HEK293T (cell line): Measurements from ENCODE around the gene YY1.
"Not testable (repeated sequence)": the region's sequence is repeated elsewhere in the genome, so short reads cannot be mapped to it uniquely, and the experiment has no call there.

Experiments
- ARNT ChIP-seq: fragments of 450-650 bp; IDR thresholded peaks from 2 replicates; pipeline ENCODE4 v1.6.1; 2017; ENCODE audit warnings: mild to moderate bottlenecking
- BHLHE40 ChIP-seq: fragments of 450-650 bp; IDR thresholded peaks from 2 replicates; pipeline ENCODE4 v1.6.1; 2016; ENCODE audit warnings: mild to moderate bottlenecking, moderate library complexity, borderline replicate concordance
- CTBP1 ChIP-seq: fragments of 450-650 bp; IDR thresholded peaks from 2 replicates; pipeline ENCODE4 v1.6.1; 2016; ENCODE audit warnings: borderline replicate concordance
- ELF4 ChIP-seq: fragments of 450-650 bp; IDR thresholded peaks from 2 replicates; pipeline ENCODE4 v1.6.1; 2017; ENCODE audit warnings: antibody characterized with exemption
- FOXA1 ChIP-seq: fragments of 450-650 bp; IDR thresholded peaks from 2 replicates; pipeline ENCODE4 v1.6.1; 2016; ENCODE audit warnings: mild to moderate bottlenecking
- FOXK2 ChIP-seq: fragments of 450-650 bp; IDR thresholded peaks from 2 replicates; pipeline ENCODE4 v1.6.1; 2016; ENCODE audit warnings: mild to moderate bottlenecking
- FOXM1 ChIP-seq: fragments of 450-650 bp; IDR thresholded peaks from 2 replicates; pipeline ENCODE4 v1.6.1; 2017; ENCODE audit warnings: mild to moderate bottlenecking, borderline replicate concordance
- HDGF ChIP-seq: fragments of 450-650 bp; IDR thresholded peaks from 2 replicates; pipeline ENCODE4 v1.6.1; 2017; ENCODE audit warnings: antibody characterized with exemption, borderline replicate concordance
- L3MBTL2 ChIP-seq: fragments of 450-650 bp; conservative IDR thresholded peaks from 2 replicates; pipeline ENCODE4 v1.6.1; 2016; ENCODE audit warnings: mild to moderate bottlenecking
- LEF1 ChIP-seq: fragments of 450-650 bp; IDR thresholded peaks from 2 replicates; pipeline ENCODE4 v1.6.1; 2017; ENCODE audit warnings: mild to moderate bottlenecking, borderline replicate concordance
- NFRKB ChIP-seq: fragments of 450-650 bp; IDR thresholded peaks from 2 replicates; pipeline ENCODE4 v1.6.1; 2016; ENCODE audit warnings: mild to moderate bottlenecking, moderate library complexity
- SP1 ChIP-seq: fragments of 450-650 bp; IDR thresholded peaks from 2 replicates; pipeline ENCODE4 v1.6.1; 2017
- SUZ12 ChIP-seq: fragments of 450-650 bp; IDR thresholded peaks from 2 replicates; pipeline ENCODE4 v1.6.1; 2016; ENCODE audit warnings: mild to moderate bottlenecking
- TARDBP ChIP-seq: fragments of 450-650 bp; IDR thresholded peaks from 2 replicates; pipeline ENCODE4 v1.6.1; 2016

GRCh38 chr14:100312110-100312876, 73.3 kb downstream of the YY1 start:
- not testable (repeated sequence) for TF ChIP-seq NFRKB, BHLHE40, HDGF, FOXM1, FOXK2, CTBP1, FOXA1, SP1, TARDBP, ELF4, SUZ12, ARNT, L3MBTL2, LEF1
